ENCODE data around the gene TJP3.

GRCh38 chr19:3679581-3679980 is 28.6 kb upstream of the TJP3 start:
- no peak for TF ChIP-seq TCF12 (IDR thresholded peaks at IDR 0.05; ENCODE audit: low read depth)
- TF ChIP-seq YY1 (IDR thresholded peaks at IDR 0.05; ENCODE audit: low read depth): no peak
- no peak for TF ChIP-seq EGR1 (IDR thresholded peaks at IDR 0.05)
- no peak for TF ChIP-seq REST (IDR thresholded peaks at IDR 0.05; ENCODE audit: low read depth)
- TF ChIP-seq ZBTB7A (IDR thresholded peaks at IDR 0.05; ENCODE audit: low read depth): no peak
- no peak for TF ChIP-seq RAD21 (IDR thresholded peaks at IDR 0.05; ENCODE audit: low read depth)
- TF ChIP-seq CEBPB (IDR thresholded peaks at IDR 0.05): no peak
- no peak for TF ChIP-seq EP300 (IDR thresholded peaks at IDR 0.05; ENCODE audit: borderline replicate concordance)
- TF ChIP-seq MAX (IDR thresholded peaks at IDR 0.05): no peak
